GM23338 (cell line): Measurements from ENCODE around the gene ROR1.

Experiments used
- CREB1 ChIP-seq: fragments of 250-450 bp; sonication (Bioruptor Pico); IDR thresholded peaks from 2 replicates; pipeline ENCODE4 v1.5.0; 2020; ENCODE audit warnings: low read depth, mild to moderate bottlenecking, moderate library complexity
- CTCF ChIP-seq, 2 experiments: fragments of 200-600 bp in 1 of 2; sonication (generic) in 1 of 2; conservative IDR thresholded peaks; 2 replicates each; pipeline versions ENCODE4 v1.5.1 to v1.6.1; 2016 to 2017; ENCODE audit warnings: antibody characterized with exemption in 2 of 2, low read depth in 2 of 2, mild to moderate bottlenecking in 2 of 2, moderate library complexity in 1 of 2
- EZH2 ChIP-seq: fragments of 200-600 bp; sonication (generic); IDR thresholded peaks from one replicate; pipeline ENCODE4 v1.8.0; 2017; ENCODE audit warnings: antibody characterized with exemption, mild to moderate bottlenecking, low read depth; ENCODE audit not compliant: unreplicated experiment
- EZH2phosphoT487 ChIP-seq: fragments of 200-600 bp; sonication (generic); IDR thresholded peaks from one replicate; pipeline ENCODE4 v1.8.1; 2018; ENCODE audit warnings: antibody characterized with exemption; ENCODE audit not compliant: unreplicated experiment
- POLR2AphosphoS5 ChIP-seq: IDR thresholded peaks from 2 replicates; pipeline ENCODE4 v1.6.1; 2016; ENCODE audit warnings: antibody characterized with exemption, low read depth
- STAT1 ChIP-seq: IDR thresholded peaks from one replicate; pipeline ENCODE4 v1.6.1; 2016; ENCODE audit warnings: antibody characterized with exemption; ENCODE audit not compliant: unreplicated experiment
- TF ChIP-seq, protein P1 (sequence below): IDR thresholded peaks from one replicate; pipeline ENCODE4 v1.6.1; 2018; ENCODE audit warnings: antibody characterized with exemption; ENCODE audit not compliant: unreplicated experiment

DNA sequence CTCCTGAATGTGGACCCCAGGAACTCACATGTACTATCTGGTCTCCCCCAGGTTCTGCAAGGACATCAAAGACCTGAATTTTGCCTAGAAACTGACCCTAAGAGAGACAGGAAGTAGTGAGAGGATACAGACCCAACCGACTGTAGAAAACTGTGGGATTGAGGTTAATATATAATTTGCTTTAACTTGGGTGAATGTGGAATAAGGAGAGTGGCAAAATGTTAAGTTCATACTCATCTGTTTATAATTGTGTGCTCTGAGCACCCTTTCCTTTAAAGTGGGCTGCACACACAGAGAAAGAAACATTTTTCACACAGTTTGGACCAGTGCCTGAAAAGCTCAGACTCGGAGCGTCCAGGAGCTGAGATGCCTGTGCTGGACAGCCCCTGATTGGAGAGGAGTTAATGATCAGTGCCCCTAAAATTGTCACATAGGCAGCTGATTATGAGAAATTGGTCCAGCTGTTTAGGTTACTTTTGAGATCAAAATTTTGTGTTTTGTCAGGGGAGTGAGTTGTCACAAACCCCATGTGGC is 37.2 kb downstream of the ROR1 start:
- TF ChIP-seq CREB1 (no peak), CTCF (conservative IDR thresholded peaks at IDR 0.05; ENCODE audit: low read depth in 2 of 2) (no peak), POLR2AphosphoS5 (no peak), EZH2 (no peak), EZH2phosphoT487 (no peak), STAT1 (no peak)
- TF ChIP-seq, protein P1, sequence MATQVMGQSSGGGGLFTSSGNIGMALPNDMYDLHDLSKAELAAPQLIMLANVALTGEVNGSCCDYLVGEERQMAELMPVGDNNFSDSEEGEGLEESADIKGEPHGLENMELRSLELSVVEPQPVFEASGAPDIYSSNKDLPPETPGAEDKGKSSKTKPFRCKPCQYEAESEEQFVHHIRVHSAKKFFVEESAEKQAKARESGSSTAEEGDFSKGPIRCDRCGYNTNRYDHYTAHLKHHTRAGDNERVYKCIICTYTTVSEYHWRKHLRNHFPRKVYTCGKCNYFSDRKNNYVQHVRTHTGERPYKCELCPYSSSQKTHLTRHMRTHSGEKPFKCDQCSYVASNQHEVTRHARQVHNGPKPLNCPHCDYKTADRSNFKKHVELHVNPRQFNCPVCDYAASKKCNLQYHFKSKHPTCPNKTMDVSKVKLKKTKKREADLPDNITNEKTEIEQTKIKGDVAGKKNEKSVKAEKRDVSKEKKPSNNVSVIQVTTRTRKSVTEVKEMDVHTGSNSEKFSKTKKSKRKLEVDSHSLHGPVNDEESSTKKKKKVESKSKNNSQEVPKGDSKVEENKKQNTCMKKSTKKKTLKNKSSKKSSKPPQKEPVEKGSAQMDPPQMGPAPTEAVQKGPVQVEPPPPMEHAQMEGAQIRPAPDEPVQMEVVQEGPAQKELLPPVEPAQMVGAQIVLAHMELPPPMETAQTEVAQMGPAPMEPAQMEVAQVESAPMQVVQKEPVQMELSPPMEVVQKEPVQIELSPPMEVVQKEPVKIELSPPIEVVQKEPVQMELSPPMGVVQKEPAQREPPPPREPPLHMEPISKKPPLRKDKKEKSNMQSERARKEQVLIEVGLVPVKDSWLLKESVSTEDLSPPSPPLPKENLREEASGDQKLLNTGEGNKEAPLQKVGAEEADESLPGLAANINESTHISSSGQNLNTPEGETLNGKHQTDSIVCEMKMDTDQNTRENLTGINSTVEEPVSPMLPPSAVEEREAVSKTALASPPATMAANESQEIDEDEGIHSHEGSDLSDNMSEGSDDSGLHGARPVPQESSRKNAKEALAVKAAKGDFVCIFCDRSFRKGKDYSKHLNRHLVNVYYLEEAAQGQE, result no peak
